PC-9 (cell line): ENCODE results near the gene NAT14. TPM values are rescaled to one million over a fixed set of nuclear protein-coding genes. Genes with fewer than 3 reads are reported as not detected.
"Not testable (repeated sequence)": the region's sequence is repeated elsewhere in the genome, so short reads cannot be mapped to it uniquely, and the experiment has no call there.

Experiments used
- BruUV-seq: library from RNA; stranded (reverse); fragments of 400-500 nt; replicated peaks from 2 replicates; lab custom pipeline; 2021; lab: Mats Ljungman, UMichigan
- CTCF ChIA-PET: fragments of 300-600 bp; sonication (Branson Sonifier 250); formaldehyde crosslinking; loops from one replicate; lab custom pipeline; 2022; ENCODE audit warnings: antibody characterized with exemption; lab: Charles Lee
- POLR2A ChIA-PET: fragments of 300-600 bp; sonication (Branson Sonifier 250); formaldehyde crosslinking; loops from one replicate; lab custom pipeline; 2022; ENCODE audit warnings: antibody characterized with exemption; ENCODE audit not compliant: unreplicated experiment; lab: Charles Lee
- DNase-seq, 2 experiments: peaks; one replicate each; pipeline versions ENCODE4 v3.0.0 to v3.0.0-alpha.2; 2015 to 2022; ENCODE audit warnings: mixed read lengths in 1 of 2
- H2AFZ ChIP-seq: fragments of 200-600 bp; sonication (generic); 2 replicates; pipeline ENCODE4 v1.8.1; 2017; ENCODE audit warnings: antibody characterized with exemption
- H3F3A ChIP-seq: fragments of 200-600 bp; sonication (generic); 2 replicates; pipeline ENCODE4 v1.8.1; 2017; ENCODE audit warnings: antibody characterized with exemption, mild to moderate bottlenecking, low read depth; ENCODE audit not compliant: insufficient read depth
- H3K27ac ChIP-seq: fragments of 200-600 bp; sonication (generic); 2 replicates; pipeline ENCODE4 v1.6.1; 2016; ENCODE audit warnings: mixed run types
- H3K27me3 ChIP-seq: fragments of 200-600 bp; sonication (generic); 2 replicates; pipeline ENCODE4 v1.6.1; 2016; ENCODE audit warnings: low read depth, mixed run types; ENCODE audit not compliant: insufficient read depth
- H3K36me3 ChIP-seq: fragments of 200-600 bp; sonication (generic); 2 replicates; pipeline ENCODE4 v1.6.1; 2016; ENCODE audit warnings: low read depth, mixed run types
- H3K4me1 ChIP-seq: fragments of 200-600 bp; sonication (generic); replicated peaks from 2 replicates; pipeline ENCODE4 v1.6.1; 2016; ENCODE audit warnings: mixed run types; ENCODE audit not compliant: insufficient read depth
- H3K4me2 ChIP-seq: fragments of 200-600 bp; sonication (generic); 2 replicates; pipeline ENCODE4 v1.6.1; 2017; ENCODE audit warnings: mixed run types
- H3K4me3 ChIP-seq: fragments of 200-600 bp; sonication (generic); 2 replicates; pipeline ENCODE4 v1.6.1; 2016; ENCODE audit warnings: mixed run types
- H3K79me2 ChIP-seq: fragments of 200-600 bp; sonication (generic); 2 replicates; pipeline ENCODE4 v1.6.1; 2017; ENCODE audit warnings: low read depth, mixed run types
- H3K9me2 ChIP-seq: fragments of 200-600 bp; sonication (generic); 2 replicates; pipeline ENCODE4 v1.8.1; 2017; ENCODE audit warnings: mild to moderate bottlenecking; ENCODE audit not compliant: insufficient read depth
- H3K9me3 ChIP-seq: fragments of 200-600 bp; sonication (generic); 2 replicates; pipeline ENCODE4 v1.8.1; 2016; ENCODE audit warnings: low read depth; ENCODE audit not compliant: insufficient read depth
- H4K20me1 ChIP-seq: fragments of 200-600 bp; sonication (generic); 2 replicates; pipeline ENCODE4 v1.8.1; 2017; ENCODE audit not compliant: insufficient read depth
- CTCF ChIP-seq: fragments of 200-600 bp; sonication (generic); conservative IDR thresholded peaks from 2 replicates; pipeline ENCODE4 v1.6.1; 2017; ENCODE audit warnings: mixed run types, antibody characterized with exemption, mild to moderate bottlenecking, moderate library complexity
- EZH2 ChIP-seq: fragments of 200-600 bp; sonication (generic); IDR thresholded peaks from 2 replicates; pipeline ENCODE4 v1.8.0; 2017; ENCODE audit warnings: antibody characterized with exemption, low read depth
- intact Hi-C: fragments of 100-400 bp; cut with micrococcal nuclease; formaldehyde crosslinking; loops from one replicate; pipeline ENCODE4 v1.10.0; 2022; ENCODE audit not compliant: unreplicated experiment
- total RNA-seq: library from RNA; stranded (reverse); gene quantifications from 2 replicates; pipeline ENCODE4 v1.2.3, GENCODE V29; 2021

The NAT14 gene
- total RNA-seq, 1 experiment from 2014 or later: 61.6 TPM

GRCh38 chr19:55447421-55448174 is 37.4 kb upstream of the NAT14 start:
- no peaks in the 10 kb centered on the region for H4K20me1 ChIP-seq
- no peak overlapping the region for H3K27ac ChIP-seq
- no peak overlapping the region for H2AFZ ChIP-seq
- peak; percentile 61 to 68 for DNase-seq
- no peaks in the 10 kb centered on the region; the same call in 1 of the 2 replicates for H3K9me3 ChIP-seq
- ChIA-PET POLR2A (no interaction called here), CTCF (interaction anchor here (0.7 kb wide), 1 partner anchor 180 kb away, joined by 6 read pairs; no protein-coding TSS in a partner anchor)
- H3F3A ChIP-seq: peaks cover 20% of the 10 kb centered on the region
- no TSS peak for BruUV-seq
- no peaks in the 10 kb centered on the region for H3K4me1 ChIP-seq
- no peak overlapping the region for H3K4me2 ChIP-seq
- H3K36me3 ChIP-seq: no peaks in the 10 kb centered on the region
- TF ChIP-seq EZH2 (no peak), CTCF (no peak)
- intact Hi-C loops: no loop called here
- peaks cover 38% of the 10 kb centered on the region for H3K27me3 ChIP-seq
- no peaks in the 10 kb centered on the region for H3K9me2 ChIP-seq
- H3K4me3 ChIP-seq: no peak overlapping the region
- H3K79me2 ChIP-seq: no peaks in the 10 kb centered on the region

GRCh38 chr19:55448175-55448490 is 36.9 kb upstream of the NAT14 start:
- H3K4me3 ChIP-seq, H3K36me3 ChIP-seq, H3K79me2 ChIP-seq, H3K4me2 ChIP-seq, POLR2A ChIA-PET, H4K20me1 ChIP-seq, H2AFZ ChIP-seq, H3K4me1 ChIP-seq, H3K9me3 ChIP-seq, H3K27ac ChIP-seq, DNase-seq, BruUV-seq, intact Hi-C loops, CTCF ChIA-PET, H3K9me2 ChIP-seq: not testable (repeated sequence)
- Histone ChIP-seq H3F3A (peaks cover 23% of the 10 kb centered on the region), H3K27me3 (peaks cover 36% of the 10 kb centered on the region)

- ChIA-PET CTCF (no interaction called here), POLR2A (interaction anchor here (0.5 to 0.9 kb wide), 2 partner anchors 231 to 1557 kb away, joined by 3 to 8 read pairs; no protein-coding TSS in a partner anchor)
- no peak overlapping the region for H2AFZ ChIP-seq
- no peak overlapping the region for H3K4me3 ChIP-seq
- no peaks in the 10 kb centered on the region; the same call in 1 of the 2 replicates for H3K9me3 ChIP-seq
- H3K79me2 ChIP-seq: no peaks in the 10 kb centered on the region
- H3K4me2 ChIP-seq: no peak overlapping the region
- H3K27me3 ChIP-seq: peaks cover 24% of the 10 kb centered on the region
- DNase-seq: no peak
- no peak overlapping the region for H3K27ac ChIP-seq
- H3K4me1 ChIP-seq: no peaks in the 10 kb centered on the region
- no peaks in the 10 kb centered on the region for H3K36me3 ChIP-seq
- BruUV-seq: no TSS peak
- no peaks in the 10 kb centered on the region for H3K9me2 ChIP-seq
- intact Hi-C loops: no loop called here
- TF ChIP-seq CTCF (no peak), EZH2 (no peak)
- H4K20me1 ChIP-seq: peaks cover 2% of the 10 kb centered on the region; the same call in 1 of the 2 replicates
- H3F3A ChIP-seq: peaks cover 30% of the 10 kb centered on the region
Observed at GRCh38 chr19:55449469-55449868, 35.5 kb upstream of the NAT14 start.
